Measurements from ENCODE around the gene TGFB1. TPM values are rescaled to one million over a fixed set of nuclear protein-coding genes. Genes with fewer than 3 reads are reported as not detected.

Gene TGFB1
- total RNA-seq, 1 experiment from 2014 or later, result 102 TPM

DNA sequence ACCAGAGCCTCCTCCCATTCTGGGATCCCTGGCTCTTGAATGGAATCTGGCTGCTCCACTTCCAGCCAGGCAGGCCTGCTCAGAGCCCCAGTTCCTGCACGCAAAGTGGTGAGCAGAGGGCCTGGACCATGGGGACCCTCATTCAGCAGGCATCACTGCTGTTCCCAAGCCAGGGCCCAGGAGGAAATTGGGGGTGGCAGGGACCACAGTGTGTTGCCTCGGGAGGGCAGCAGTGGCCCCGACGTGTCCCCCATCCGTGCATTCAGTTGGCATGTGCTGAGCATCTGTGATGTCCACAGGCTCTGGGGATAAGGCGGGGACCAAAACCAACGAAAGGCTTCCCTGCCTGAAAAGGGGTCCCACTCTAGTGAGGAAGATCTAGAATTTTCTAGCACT lies 32.5 kb downstream of the TGFB1 start:
- peaks cover 17% of the 10 kb centered on the region for H3K4me1 ChIP-seq (ENCODE audit: insufficient read depth, low read length, poor library complexity, severe bottlenecking)
- H3K9me3 ChIP-seq (ENCODE audit: low read depth, low read length, poor library complexity, severe bottlenecking), result no peaks in the 10 kb centered on the region
- peaks cover 61% of the 10 kb centered on the region for H3K36me3 ChIP-seq (ENCODE audit: insufficient read depth, low read length, poor library complexity, severe bottlenecking)
- ChIA-PET CTCF (no interaction called here), POLR2A (ENCODE audit: low non-redundant PET) (interaction anchor here (0.7 kb wide), 1 partner anchor 818 kb away, joined by 3 read pairs; no protein-coding TSS in a partner anchor)
- no peak overlapping the region for H3K4me3 ChIP-seq (ENCODE audit: low read depth, low read length, poor library complexity, severe bottlenecking)
- TF ChIP-seq EZH2 (IDR thresholded peaks at IDR 0.05; ENCODE audit: borderline replicate concordance, low read depth, low read length, poor library complexity, severe bottlenecking) (no peak), CTCF (conservative IDR thresholded peaks at IDR 0.05; ENCODE audit: low read depth, low read length) (no peak)
- peak overlapping the region; percentile 33 for H3K27ac ChIP-seq (ENCODE audit: low read depth, low read length, poor library complexity, severe bottlenecking)
- H3K27me3 ChIP-seq (replicated peaks; ENCODE audit: insufficient read depth, low read depth, low read length, poor library complexity), result no peaks in the 10 kb centered on the region
- intact Hi-C loops (cut with micrococcal nuclease; ENCODE audit: unreplicated experiment), result no loop called here
- DNase-seq (ENCODE audit: low spot score), result no peak
- BruUV-seq (replicated peaks), result no TSS peak

DNA sequence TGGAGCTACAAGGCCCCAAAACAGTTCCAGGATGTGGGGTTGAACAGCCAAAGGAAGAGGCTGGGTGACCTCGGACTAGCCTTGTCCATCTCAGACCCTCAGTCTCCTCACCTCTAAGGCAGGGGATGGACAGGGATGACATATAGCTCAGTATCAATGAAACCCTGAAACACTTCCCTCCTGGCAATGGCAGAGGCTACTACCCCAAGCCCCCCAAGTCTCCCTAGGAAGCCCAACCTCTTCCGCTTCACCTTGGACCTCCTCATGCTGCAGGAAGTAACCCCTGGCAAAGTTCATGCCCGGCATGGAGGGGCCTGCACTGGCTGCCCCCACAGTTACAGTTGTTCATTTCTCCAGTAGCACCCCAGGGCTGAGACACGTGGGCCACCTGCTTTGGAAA lies 33.2 kb downstream of the TGFB1 start:
- POLR2A ChIA-PET (ENCODE audit: low non-redundant PET), result interaction anchor here (0.6 kb wide), 1 partner anchor 644 kb away, joined by 3 read pairs; no protein-coding TSS in a partner anchor
- DNase-seq (ENCODE audit: low spot score), result no peak
- Histone ChIP-seq H3K4me3 (ENCODE audit: low read depth, low read length, poor library complexity, severe bottlenecking) (no peak overlapping the region), H3K9me3 (ENCODE audit: low read depth, low read length, poor library complexity, severe bottlenecking) (no peaks in the 10 kb centered on the region), H3K36me3 (ENCODE audit: insufficient read depth, low read length, poor library complexity, severe bottlenecking) (peaks cover 66% of the 10 kb centered on the region), H3K27me3 (replicated peaks; ENCODE audit: insufficient read depth, low read depth, low read length, poor library complexity) (no peaks in the 10 kb centered on the region), H3K4me1 (ENCODE audit: insufficient read depth, low read length, poor library complexity, severe bottlenecking) (peaks cover 10% of the 10 kb centered on the region), H3K27ac (ENCODE audit: low read depth, low read length, poor library complexity, severe bottlenecking) (no peak overlapping the region)
- no TSS peak for BruUV-seq (replicated peaks)
- CTCF ChIA-PET, result no interaction called here
- intact Hi-C loops (cut with micrococcal nuclease; ENCODE audit: unreplicated experiment), result no loop called here
- TF ChIP-seq EZH2 (IDR thresholded peaks at IDR 0.05; ENCODE audit: borderline replicate concordance, low read depth, low read length, poor library complexity, severe bottlenecking), result no peak
- TF ChIP-seq CTCF (conservative IDR thresholded peaks at IDR 0.05; ENCODE audit: low read depth, low read length), result no peak

GRCh38 chr19:41320185-41320518 lies 33.6 kb downstream of the TGFB1 start:
- ChIA-PET POLR2A (ENCODE audit: low non-redundant PET) (interaction anchor here (0.6 kb wide), 1 partner anchor 644 kb away, joined by 3 read pairs; no protein-coding TSS in a partner anchor), CTCF (no interaction called here)
- peaks cover 9% of the 10 kb centered on the region for H3K4me1 ChIP-seq (ENCODE audit: insufficient read depth, low read length, poor library complexity, severe bottlenecking)
- peaks cover 66% of the 10 kb centered on the region for H3K36me3 ChIP-seq (ENCODE audit: insufficient read depth, low read length, poor library complexity, severe bottlenecking)
- H3K4me3 ChIP-seq (ENCODE audit: low read depth, low read length, poor library complexity, severe bottlenecking), result no peak overlapping the region
- no TSS peak for BruUV-seq (replicated peaks)
- no peak for DNase-seq (ENCODE audit: low spot score)
- no peak overlapping the region for H3K27ac ChIP-seq (ENCODE audit: low read depth, low read length, poor library complexity, severe bottlenecking)
- intact Hi-C loops (cut with micrococcal nuclease; ENCODE audit: unreplicated experiment), result no loop called here
- no peak for TF ChIP-seq EZH2 (IDR thresholded peaks at IDR 0.05; ENCODE audit: borderline replicate concordance, low read depth, low read length, poor library complexity, severe bottlenecking)
- TF ChIP-seq CTCF (conservative IDR thresholded peaks at IDR 0.05; ENCODE audit: low read depth, low read length), result no peak
- H3K27me3 ChIP-seq (replicated peaks; ENCODE audit: insufficient read depth, low read depth, low read length, poor library complexity), result no peaks in the 10 kb centered on the region
- H3K9me3 ChIP-seq (ENCODE audit: low read depth, low read length, poor library complexity, severe bottlenecking), result no peaks in the 10 kb centered on the region
